Parathyroid adenoma (tissue), 2 donors: ENCODE measurements around the gene SAMM50.

ENCODE experiments used
- H2AFZ ChIP-seq: fragments of 300-600 bp; sonication (generic); one replicate; pipeline ENCODE4 v1.7.0; 2017; ENCODE audit warnings: antibody characterized with exemption, mild to moderate bottlenecking
- H3K27ac ChIP-seq: fragments of 300-600 bp; sonication (generic); one replicate; pipeline ENCODE4 v1.7.0; 2017
- H3K27me3 ChIP-seq: fragments of 300-600 bp; sonication (generic); one replicate; pipeline ENCODE4 v1.7.0; 2017; ENCODE audit warnings: low read length; ENCODE audit not compliant: control insufficient read depth, insufficient read depth
- H3K36me3 ChIP-seq: fragments of 300-600 bp; sonication (generic); one replicate; pipeline ENCODE4 v1.7.0; 2017; ENCODE audit warnings: low read length; ENCODE audit not compliant: control insufficient read depth, insufficient read depth
- H3K4me1 ChIP-seq: fragments of 300-600 bp; sonication (generic); one replicate; pipeline ENCODE4 v1.7.0; 2017; ENCODE audit warnings: control low read depth
- H3K4me2 ChIP-seq: fragments of 300-600 bp; sonication (generic); one replicate; pipeline ENCODE4 v1.7.0; 2017; ENCODE audit warnings: low read length
- H3K4me3 ChIP-seq: fragments of 300-600 bp; sonication (generic); one replicate; pipeline ENCODE4 v1.7.0; 2017; ENCODE audit warnings: low read depth, low read length
- H3K79me2 ChIP-seq: fragments of 300-600 bp; sonication (generic); one replicate; pipeline ENCODE4 v1.7.0; 2017; ENCODE audit warnings: control low read depth
- H3K9ac ChIP-seq: fragments of 300-600 bp; sonication (generic); one replicate; pipeline ENCODE4 v1.7.0; 2017; ENCODE audit warnings: mild to moderate bottlenecking
- H3K9me3 ChIP-seq: fragments of 300-600 bp; sonication (generic); one replicate; pipeline ENCODE4 v1.7.0; 2017; ENCODE audit warnings: low read length; ENCODE audit not compliant: control insufficient read depth
- TF ChIP-seq, protein P1 (sequence below): fragments of 300-600 bp; sonication (generic); IDR thresholded peaks from one replicate; pipeline ENCODE4 v1.7.0; 2017; ENCODE audit warnings: antibody characterized with exemption, mild to moderate bottlenecking
- donor health status: primary hyperparathyroidism.

SAMM50 gene

DNA sequence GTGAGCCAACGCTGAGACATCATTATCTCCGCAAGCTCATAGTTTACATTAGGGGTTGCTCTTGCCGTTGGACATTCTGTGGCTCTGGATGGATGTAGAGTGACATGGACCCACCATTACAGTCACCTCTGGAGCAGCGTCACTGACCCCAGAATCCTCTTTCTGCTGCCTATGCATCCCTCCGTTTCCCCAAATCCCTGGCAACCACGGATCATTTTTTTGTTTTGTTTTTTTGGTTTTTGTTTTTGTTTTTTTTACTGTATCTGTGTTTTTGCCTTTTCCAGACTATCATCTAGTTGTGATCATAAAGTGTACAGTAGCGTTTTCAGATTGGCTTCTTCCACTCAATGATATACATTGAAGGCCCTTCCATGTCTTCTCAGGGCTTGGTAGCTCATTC lies 72.8 kb downstream of the SAMM50 start:
- H2AFZ ChIP-seq = no peak overlapping the region
- H3K4me2 ChIP-seq = no peak overlapping the region
- H3K79me2 ChIP-seq = no peaks in the 10 kb centered on the region
- peak overlapping the region; percentile 15 for H3K27ac ChIP-seq
- TF ChIP-seq, protein P1, sequence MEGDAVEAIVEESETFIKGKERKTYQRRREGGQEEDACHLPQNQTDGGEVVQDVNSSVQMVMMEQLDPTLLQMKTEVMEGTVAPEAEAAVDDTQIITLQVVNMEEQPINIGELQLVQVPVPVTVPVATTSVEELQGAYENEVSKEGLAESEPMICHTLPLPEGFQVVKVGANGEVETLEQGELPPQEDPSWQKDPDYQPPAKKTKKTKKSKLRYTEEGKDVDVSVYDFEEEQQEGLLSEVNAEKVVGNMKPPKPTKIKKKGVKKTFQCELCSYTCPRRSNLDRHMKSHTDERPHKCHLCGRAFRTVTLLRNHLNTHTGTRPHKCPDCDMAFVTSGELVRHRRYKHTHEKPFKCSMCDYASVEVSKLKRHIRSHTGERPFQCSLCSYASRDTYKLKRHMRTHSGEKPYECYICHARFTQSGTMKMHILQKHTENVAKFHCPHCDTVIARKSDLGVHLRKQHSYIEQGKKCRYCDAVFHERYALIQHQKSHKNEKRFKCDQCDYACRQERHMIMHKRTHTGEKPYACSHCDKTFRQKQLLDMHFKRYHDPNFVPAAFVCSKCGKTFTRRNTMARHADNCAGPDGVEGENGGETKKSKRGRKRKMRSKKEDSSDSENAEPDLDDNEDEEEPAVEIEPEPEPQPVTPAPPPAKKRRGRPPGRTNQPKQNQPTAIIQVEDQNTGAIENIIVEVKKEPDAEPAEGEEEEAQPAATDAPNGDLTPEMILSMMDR = no peak
- H3K9me3 ChIP-seq = no peaks in the 10 kb centered on the region
- H3K9ac ChIP-seq = no peak overlapping the region
- no peaks in the 10 kb centered on the region for H3K27me3 ChIP-seq
- no peaks in the 10 kb centered on the region for H3K4me1 ChIP-seq
- H3K4me3 ChIP-seq = no peak overlapping the region
- H3K36me3 ChIP-seq = no peaks in the 10 kb centered on the region

DNA sequence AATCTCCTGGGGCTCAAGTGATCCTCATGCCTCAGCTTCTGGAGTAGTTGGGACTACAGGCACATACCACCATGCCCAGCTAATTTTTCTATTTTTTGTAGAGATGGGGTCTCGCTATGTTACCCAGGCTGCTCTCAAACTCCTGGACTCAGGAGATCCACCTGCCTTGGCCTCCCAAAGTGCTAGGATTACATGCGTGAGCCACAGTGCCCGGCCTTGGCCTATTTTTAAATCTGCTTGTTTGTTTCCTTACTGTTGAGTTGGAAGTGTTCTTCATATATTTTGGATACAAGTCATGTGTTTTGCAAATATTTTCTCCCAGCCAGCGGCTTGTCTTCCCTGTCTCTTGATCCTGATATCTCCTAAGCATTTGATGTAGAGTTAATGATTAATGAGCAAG lies 73.8 kb downstream of the SAMM50 start:
- H3K4me2 ChIP-seq = no peak overlapping the region
- no peak overlapping the region for H3K9ac ChIP-seq
- no peak overlapping the region for H3K27ac ChIP-seq
- H2AFZ ChIP-seq = no peak overlapping the region
- TF ChIP-seq, protein P1 = no peak
- no peak overlapping the region for H3K4me3 ChIP-seq
- H3K36me3 ChIP-seq = no peaks in the 10 kb centered on the region
- H3K27me3 ChIP-seq = no peaks in the 10 kb centered on the region
- H3K79me2 ChIP-seq = no peaks in the 10 kb centered on the region
- no peaks in the 10 kb centered on the region for H3K4me1 ChIP-seq
- H3K9me3 ChIP-seq = no peaks in the 10 kb centered on the region

DNA sequence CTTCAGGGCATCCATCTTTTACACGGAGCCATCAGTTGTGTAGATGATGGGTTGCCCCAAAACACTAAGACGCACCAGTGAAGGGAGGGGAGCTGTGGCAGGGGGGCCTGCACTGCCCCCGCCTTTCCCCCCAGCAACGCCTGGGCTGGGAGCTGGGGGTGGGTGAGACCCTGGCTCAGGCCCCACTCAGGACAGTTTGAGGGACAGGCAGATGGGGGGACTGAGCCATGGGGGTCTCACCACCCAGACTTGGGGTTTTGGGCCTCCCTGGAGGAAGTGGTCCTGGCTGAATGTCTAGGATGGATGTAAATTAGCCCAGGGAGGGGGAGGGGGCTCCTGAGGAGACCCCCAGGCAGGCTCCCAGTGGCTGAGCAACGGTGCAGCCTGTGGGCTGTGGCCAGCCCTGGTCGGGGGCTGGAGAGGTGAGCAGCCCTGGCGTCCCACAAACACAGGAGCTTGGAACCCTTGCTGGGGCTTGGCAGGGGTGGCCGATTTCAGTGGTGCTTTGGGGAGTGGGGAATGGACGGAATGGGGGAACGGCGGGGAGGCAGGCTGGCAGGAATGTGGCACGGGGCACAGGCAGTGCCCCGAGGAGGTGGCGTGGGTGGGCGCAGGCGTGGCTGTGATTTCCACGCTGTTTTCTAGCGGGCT lies 74.9 kb downstream of the SAMM50 start:
- H3K4me3 ChIP-seq = no peak overlapping the region
- TF ChIP-seq, protein P1 = no peak
- H2AFZ ChIP-seq = no peak overlapping the region
- no peaks in the 10 kb centered on the region for H3K27me3 ChIP-seq
- H3K9me3 ChIP-seq = no peaks in the 10 kb centered on the region
- H3K36me3 ChIP-seq = no peaks in the 10 kb centered on the region
- no peaks in the 10 kb centered on the region for H3K4me1 ChIP-seq
- H3K4me2 ChIP-seq = no peak overlapping the region
- H3K27ac ChIP-seq = peak overlapping the region; percentile 32
- no peaks in the 10 kb centered on the region for H3K79me2 ChIP-seq
- H3K9ac ChIP-seq = no peak overlapping the region

DNA sequence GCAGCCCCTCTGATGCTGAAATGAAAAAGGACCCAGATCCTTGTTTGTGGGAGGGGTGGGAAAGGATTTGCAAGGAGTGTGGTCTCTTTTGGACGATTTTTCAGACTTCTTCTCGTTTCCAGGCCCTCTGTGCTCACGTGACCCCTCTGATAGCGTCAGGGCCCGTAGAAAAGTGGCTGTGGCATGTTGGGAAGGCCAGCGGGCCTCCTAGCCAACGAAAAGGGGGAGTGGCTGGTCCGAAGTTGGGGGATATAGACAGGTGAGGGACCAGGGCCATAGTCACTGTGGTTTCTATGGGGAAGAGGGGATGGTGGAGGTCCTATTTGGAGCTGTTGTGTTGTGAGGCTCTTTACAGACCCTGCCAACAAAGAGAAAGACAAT lies 75.5 kb downstream of the SAMM50 start:
- Histone ChIP-seq H3K27me3 (no peaks in the 10 kb centered on the region), H3K36me3 (no peaks in the 10 kb centered on the region), H2AFZ (no peak overlapping the region), H3K79me2 (no peaks in the 10 kb centered on the region), H3K4me3 (no peak overlapping the region), H3K27ac (peak overlapping the region; percentile 32), H3K9ac (no peak overlapping the region), H3K4me1 (no peaks in the 10 kb centered on the region), H3K9me3 (no peaks in the 10 kb centered on the region), H3K4me2 (no peak overlapping the region)
- TF ChIP-seq, protein P1 = no peak
